SK-MEL-5 (cell line): ENCODE measurements around the gene HOXB6. TPM values are rescaled to one million over a fixed set of nuclear protein-coding genes. Genes with fewer than 3 reads are reported as not detected.

Experiments used
- DNase-seq: peaks from one replicate; pipeline ENCODE4 v3.0.0-alpha.2; 2016; ENCODE audit warnings: low read depth, low spot score
- in situ Hi-C: cut with HindIII; loops from 2 replicates; pipeline ENCODE4 v1.10.0; 2016; ENCODE audit warnings: low sequenced_read_pairs, high pct_unique_total_duplicates, low pct_unique_long_range_greater_than_20kb
- total RNA-seq: library from RNA; depleted of rRNA; stranded (reverse); fragments of >200 nt; shearing (Covaris generic); gene quantifications from 2 replicates; pipeline ENCODE4 v1.2.3, GENCODE V29; 2014

HOXB6 gene
- total RNA-seq, 1 experiment from 2014 or later, result 2.8 TPM

- DNase-seq, result no peak
- in situ Hi-C loops, result no loop called here
Observed at GRCh38 chr17:48613862-48614694, 9.3 kb upstream of the HOXB6 start.

- DNase-seq, result peak; percentile 66
- in situ Hi-C loops, result no loop called here
Observed at GRCh38 chr17:48612854-48613691, 8.3 kb upstream of the HOXB6 start.

- in situ Hi-C loops, result no loop called here
- DNase-seq, result peak; percentile 17
Observed at GRCh38 chr17:48612456-48612853, 7.7 kb upstream of the HOXB6 start.

GRCh38 chr17:48611681-48612455 lies 7.1 kb upstream of the HOXB6 start:
- DNase-seq, result peak; percentile 43
- in situ Hi-C loops, result no loop called here

- peak; percentile 40 for DNase-seq
- in situ Hi-C loops, result no loop called here
Observed at GRCh38 chr17:48611213-48611612, 6.4 kb upstream of the HOXB6 start.

- in situ Hi-C loops, result no loop called here
- peak; percentile 70 for DNase-seq
Observed at GRCh38 chr17:48610282-48611211, 5.8 kb upstream of the HOXB6 start, which contains the start of gene HOXB7. TSS of gene HOXB7 (minus strand) at chr17:48611017. CDS start at chr17:48610918, 99 bp downstream.

- DNase-seq, result no peak
- in situ Hi-C loops, result no loop called here
Observed at GRCh38 chr17:48609759-48610281, 5.0 kb upstream of the HOXB6 start.

- in situ Hi-C loops, result no loop called here
- DNase-seq, result no peak
Observed at GRCh38 chr17:48609033-48609432, 4.2 kb upstream of the HOXB6 start.

GRCh38 chr17:48608494-48608834 lies 3.7 kb upstream of the HOXB6 start:
- in situ Hi-C loops, result no loop called here
- DNase-seq, result no peak

GRCh38 chr17:48606892-48607614 lies 2.3 kb upstream of the HOXB6 start:
- no peak for DNase-seq
- in situ Hi-C loops, result no loop called here

- no peak for DNase-seq
- in situ Hi-C loops, result no loop called here
Observed at GRCh38 chr17:48605991-48606891, 1.5 kb upstream of the HOXB6 start.

- DNase-seq, result no peak
- in situ Hi-C loops, result no loop called here
Observed at GRCh38 chr17:48605409-48605919, 678 bp upstream of the HOXB6 start.

- in situ Hi-C loops, result no loop called here
- peak; percentile 78 for DNase-seq
Observed at GRCh38 chr17:48603959-48604769, 622 bp downstream of the HOXB6 start.
